Stimulated activated CD4-positive, alpha-beta T cell treated with anti-CD3 and anti-CD28 coated beads, Interleukin-4, amount 100 ng/mL, for 4 hours (primary cell): ENCODE measurements around the gene ASB8.
A peak's percentile ranks its signal among the peaks of the same experiment; 100 is the strongest.
"Not testable (repeated sequence)": the region's sequence is repeated elsewhere in the genome, so short reads cannot be mapped to it uniquely, and the experiment has no call there.

ENCODE experiments used
- DNase-seq, 2 experiments: peaks; one replicate each; pipeline ENCODE4 v3.0.0-alpha.2; 2020

ASB8 gene

DNA sequence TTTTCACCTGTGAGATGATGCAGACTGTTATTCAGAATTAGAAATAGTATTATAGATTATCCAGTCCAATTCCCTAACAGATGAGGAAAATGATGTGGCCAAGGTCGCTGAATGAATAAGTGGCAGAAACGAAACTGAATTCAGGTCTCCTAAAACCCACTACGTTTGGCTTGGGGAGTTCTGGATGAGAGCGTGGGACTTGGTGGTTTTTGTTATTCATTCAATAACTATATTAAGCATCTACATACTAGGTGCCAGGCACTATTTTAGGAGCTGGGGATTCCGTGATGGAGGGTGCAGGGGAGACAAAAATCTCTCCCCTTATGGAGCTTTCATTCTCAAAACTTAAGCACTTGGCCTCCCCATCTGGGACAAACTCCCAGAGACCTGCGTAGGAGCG, 25.3 kb upstream of the ASB8 start:
- no peak for DNase-seq

DNA sequence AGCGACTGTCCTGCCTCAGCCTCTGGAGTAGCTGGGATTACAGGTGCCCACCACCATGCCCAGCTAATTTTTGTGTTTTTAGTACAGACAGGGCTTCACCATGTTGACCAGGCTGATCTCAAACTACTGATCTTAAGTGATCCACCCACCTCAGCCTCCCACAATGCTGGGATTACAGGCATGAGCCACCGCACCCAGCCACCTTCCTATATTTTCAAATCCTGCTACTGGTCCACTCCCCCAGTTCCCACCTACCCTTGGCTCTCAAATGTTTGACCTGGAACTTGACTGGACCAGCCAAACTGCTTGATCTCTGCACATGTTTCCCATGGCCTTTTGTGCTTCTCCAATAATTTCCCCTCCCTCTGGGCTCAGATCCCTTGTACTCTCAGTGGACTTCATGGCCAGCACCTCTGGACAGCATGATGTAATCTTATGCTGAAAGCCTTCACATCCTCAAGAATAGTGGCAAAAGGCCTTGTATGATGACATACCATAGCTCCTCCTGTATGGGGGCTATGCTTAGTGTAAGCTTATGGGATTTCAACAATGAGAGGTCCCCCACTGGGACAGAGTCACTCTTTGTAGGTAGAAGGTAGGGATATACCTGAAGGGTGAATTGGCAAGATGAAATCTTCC, 23.7 kb upstream of the ASB8 start:
- no peak for DNase-seq

DNA sequence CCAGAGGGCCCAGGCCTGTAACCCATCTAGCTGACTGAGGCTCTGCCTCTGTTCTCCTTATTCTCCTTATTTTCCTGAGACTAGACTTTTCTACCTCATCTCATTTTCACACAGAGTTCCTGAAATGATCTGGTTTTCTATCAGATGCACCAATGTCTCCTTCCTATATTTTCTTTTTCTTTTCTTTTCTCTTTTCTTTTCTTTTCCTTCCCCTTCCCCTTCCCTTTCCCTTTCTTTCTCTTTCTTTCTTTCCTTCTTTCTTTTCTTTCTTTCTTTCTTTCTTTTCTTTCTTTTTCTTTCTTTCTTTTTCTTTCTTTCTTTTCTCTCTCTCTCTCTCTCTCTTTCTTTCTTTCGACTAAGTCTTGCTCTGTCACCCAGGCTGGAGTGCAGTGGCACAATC, 23.1 kb upstream of the ASB8 start:
- DNase-seq = no peak

DNA sequence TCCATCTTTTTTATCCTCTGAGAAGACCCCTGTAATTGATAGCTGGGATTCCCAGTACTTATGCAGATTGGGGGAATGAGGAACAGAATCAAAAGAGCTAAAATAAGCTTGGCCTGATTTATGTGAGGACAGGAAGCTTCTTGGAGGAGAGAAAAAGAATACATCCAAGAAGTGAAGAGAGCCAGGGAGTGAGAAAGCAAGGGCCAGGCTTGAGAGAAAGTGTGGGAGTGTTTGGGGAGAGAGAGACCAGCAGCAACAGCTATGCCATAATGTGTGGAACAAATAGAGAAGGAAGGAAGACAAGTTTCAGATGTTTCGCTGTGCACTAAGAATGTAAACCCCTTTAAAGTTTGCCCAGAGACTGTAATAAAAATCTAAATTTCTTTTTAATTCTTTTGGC, 22.2 kb upstream of the ASB8 start:
- DNase-seq = no peak

DNA sequence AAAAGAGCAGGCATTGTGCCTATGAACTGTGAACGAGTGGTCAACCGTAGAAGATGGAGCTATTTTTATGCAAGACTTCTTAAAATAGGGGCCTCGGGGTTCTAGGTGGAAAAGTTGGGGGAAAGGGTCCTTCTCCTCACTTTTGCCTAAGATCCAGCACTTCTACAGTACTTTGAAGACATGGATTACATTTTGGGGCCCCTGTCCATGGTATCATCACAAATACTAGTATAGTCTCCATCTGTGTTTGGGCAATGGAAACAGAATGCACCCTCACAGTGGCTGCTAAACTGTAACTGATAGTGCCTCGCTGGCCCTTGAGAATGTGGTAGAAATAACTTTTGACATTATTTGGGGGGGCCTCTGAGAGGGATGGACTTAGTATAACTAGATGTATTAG, 20.7 kb upstream of the ASB8 start:
- no peak for DNase-seq

GRCh38 chr12:48176417-48176751, 19.1 kb upstream of the ASB8 start:
- no peak for DNase-seq

- DNase-seq = no peak
Measured at GRCh38 chr12:48175613-48176416, 18.5 kb upstream of the ASB8 start.

GRCh38 chr12:48169011-48169410, 11.7 kb upstream of the ASB8 start:
- no peak for DNase-seq

DNA sequence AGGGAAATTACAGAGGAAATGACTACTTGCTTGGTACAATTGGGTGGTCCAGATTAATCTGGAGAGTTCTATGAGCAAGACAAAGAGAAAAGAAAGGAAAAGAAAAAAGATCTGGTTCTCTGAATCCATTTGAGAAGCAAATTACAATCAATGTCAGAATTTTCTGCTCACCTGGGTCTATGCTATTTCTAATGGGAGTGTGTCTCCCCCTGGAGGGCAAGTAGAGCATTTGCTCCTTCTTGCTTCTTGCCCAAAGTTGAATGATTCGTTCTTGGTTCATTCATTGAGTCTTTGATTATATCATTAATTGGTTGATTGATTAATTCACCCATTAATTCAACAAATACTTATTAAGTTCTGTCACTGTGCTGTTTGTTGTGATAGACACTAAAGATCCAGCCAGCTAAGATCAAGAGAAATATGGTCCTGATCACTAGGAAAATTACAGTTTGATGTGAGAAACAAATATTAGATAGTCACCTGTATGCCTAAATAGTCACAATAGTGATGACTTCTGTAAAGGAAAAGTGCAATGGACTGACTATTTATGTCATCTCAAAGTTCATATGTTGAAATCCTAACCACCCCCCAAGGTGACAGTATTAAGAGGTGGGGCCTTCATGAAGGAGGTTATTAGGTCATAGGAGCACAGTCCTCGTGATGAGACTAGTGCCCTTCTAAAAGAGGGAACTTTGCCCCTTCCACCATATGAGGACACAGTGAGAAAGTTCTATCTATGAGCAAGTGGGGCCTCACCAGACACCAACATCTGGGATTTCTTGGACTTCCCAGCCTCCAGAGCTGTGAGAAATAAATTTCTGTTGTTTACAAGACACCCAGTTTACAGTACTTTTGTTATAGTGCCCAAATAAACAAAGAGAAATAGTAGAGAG, 8.0 kb upstream of the ASB8 start:
- DNase-seq = peak in 1 of 2 experiments; percentile 26

DNA sequence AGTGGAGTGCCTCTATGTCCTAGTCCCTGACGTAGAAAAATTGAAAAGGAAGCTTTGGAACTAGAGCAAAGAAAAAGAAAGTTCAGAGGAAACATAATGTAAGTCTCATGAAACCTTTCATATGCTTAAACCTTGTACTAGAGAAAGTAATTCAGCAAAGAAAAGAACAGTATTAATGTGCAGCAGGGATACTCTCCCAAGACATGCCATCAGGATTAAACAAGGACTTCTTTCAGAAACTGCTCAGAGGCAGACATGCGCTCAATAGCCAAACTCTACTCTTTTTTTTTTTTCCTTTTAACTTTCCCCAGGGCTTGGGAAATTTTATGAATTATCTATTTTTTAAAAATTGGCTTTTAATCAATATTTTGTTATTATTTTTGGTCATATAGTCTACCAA, 7.1 kb upstream of the ASB8 start:
- no peak for DNase-seq

DNA sequence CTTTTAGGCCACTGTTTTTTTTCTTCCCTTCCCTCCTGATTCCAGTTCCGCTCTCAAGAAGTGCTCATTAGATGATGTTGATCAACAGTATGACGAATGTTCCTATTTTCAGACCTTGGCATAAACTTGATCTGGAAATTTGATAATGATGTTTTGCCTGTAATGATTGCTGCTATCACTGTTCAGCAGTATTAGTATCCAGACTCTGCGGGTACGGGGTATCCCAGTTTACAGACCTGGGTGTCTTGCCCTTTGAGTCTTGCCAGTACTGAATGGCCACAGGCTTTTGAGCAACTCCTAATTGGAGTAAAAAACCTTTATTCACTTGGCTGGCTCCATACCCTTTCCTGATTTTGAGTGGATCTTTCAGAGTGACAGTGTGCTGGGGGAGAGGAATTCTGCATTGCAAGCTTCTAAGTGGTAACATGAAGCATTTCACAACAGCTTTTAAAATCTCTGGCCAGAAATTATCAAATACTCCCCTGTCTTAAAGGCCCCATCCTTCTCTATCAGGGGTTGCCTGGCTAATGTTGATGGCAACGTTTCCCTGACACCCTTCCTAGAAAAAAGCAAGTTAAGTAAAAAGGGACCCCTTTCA, 5.9 kb upstream of the ASB8 start:
- no peak for DNase-seq

DNA sequence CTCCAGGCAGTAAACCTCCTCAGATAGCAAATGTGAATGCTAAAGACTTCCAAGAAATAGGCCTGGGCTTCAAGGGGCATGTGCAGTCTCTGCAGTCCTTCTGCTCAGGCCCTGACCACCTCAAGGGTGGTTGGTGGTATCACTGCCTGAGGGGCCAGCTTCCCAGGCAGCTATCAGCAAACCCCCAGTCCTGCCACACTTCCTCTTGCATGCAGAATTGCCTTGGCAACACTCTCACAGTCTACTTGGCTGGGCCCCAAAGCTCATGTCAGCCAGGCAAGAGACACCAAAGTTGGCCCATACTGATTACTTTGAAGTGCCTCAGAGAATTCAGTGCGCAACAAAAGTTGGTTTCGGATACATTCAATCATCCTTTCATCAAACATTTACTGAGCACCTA, 3.5 kb upstream of the ASB8 start:
- DNase-seq = no peak

DNA sequence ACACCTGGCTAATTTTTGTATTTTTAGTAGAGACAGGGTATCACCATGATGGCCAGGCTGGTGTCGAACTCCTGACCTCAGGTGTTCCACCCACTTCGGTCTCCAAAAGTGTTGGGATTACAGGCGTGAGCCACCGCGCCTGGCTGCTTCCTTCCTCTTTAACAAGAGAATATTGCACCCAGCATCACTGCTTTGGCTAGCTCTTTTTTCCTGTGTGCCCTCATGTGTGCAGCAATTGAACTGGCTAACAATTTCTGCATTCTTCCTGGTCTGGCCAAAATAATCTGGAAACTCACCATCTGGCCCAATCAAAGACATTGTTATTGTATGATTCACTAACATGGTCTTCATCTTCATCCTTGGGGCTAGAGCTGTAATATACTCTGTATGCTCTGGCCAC, 2.7 kb upstream of the ASB8 start:
- DNase-seq = no peak

- DNase-seq = no peak
Measured at GRCh38 chr12:48157889-48158370, 615 bp upstream of the ASB8 start.

DNA sequence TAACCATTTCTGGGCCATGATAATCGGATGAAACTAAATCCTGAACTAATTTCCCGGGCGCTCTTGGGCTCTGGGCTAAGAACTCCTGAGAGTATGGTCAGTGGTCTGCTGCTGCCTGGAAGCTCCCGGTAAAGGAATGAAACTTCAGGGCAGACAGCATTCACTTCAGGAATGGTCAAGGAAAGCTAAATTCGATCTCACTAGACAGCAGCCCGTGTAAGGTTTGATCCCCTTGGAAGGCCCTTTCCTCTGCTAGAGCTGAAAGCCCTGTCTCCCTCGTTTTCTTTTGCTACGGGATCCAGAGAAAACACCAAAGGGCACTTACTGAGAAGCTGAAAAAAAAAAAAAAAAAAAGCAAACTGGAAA, 680 bp downstream of the ASB8 start:
- no peak for DNase-seq

DNA sequence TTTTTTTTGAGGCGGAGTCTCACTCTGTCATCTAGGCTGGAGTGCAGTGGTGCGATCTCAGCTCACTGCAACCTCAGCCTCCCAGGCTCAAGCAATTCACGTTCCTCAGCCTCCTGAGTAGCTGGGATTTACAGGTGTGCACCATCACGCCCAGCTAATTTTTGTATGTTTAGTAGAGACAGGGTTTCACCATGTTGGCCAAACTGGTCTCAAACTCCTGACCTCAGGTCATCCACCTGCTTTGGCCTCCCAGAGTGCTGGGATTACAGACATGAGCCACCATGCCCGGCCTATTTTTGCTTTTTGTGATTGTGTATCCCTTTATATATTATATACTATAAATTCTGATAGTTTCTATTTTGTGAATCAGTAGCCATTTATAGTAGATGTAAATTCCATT, 1.5 kb downstream of the ASB8 start:
- DNase-seq = not testable (repeated sequence)

DNA sequence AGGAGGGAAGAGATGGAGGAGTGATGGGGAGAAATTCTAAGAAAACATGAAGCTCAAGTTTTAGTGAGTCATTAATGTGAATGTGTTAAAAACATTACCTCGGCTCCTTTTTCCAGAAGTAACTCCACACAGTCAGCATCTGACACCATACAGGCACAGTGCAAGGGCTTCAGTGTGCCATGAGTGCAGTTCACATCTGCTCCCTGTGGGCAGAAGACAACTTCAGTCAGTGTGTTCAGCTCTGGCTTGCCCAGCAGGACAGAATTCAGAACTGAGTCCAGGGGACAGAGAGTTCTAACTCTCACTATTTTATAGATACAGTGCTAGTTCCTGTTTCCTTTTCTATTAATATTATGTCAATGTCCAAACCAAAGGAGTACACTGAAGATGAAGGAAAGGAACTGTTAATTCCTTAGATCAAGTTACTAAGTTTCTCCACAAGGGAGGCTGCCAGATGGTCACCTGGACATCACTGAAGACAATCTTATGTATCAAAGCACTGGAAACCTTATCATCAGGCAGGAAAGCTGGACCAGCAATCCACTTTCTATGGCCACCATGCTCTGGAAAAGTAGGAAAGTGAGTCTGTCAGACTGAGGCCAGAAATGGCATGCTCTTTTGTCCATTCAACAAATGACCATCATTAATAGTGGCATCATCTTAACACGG, 6.1 kb downstream of the ASB8 start:
- DNase-seq = no peak

GRCh38 chr12:48145981-48146380, 11.3 kb downstream of the ASB8 start:
- no peak for DNase-seq

DNA sequence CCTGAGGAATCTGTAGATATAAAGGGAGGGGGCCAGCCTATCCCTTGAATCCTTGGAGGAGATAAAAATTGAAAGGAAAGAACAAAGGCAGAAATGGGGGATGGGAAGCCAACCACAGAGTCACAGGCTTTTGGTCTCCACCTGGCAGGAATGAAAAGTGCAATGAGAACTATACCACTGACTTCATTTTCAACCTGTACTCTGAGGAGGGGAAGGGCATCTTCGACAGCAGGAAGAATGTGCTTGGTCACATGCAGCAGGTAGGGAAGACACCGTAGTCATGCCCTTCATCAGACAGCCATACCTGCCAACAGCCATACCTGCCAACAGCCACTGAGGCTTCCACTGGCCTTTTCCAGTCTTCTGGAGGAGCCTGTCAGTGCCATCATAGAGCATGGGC, 13.4 kb downstream of the ASB8 start:
- no peak for DNase-seq

DNA sequence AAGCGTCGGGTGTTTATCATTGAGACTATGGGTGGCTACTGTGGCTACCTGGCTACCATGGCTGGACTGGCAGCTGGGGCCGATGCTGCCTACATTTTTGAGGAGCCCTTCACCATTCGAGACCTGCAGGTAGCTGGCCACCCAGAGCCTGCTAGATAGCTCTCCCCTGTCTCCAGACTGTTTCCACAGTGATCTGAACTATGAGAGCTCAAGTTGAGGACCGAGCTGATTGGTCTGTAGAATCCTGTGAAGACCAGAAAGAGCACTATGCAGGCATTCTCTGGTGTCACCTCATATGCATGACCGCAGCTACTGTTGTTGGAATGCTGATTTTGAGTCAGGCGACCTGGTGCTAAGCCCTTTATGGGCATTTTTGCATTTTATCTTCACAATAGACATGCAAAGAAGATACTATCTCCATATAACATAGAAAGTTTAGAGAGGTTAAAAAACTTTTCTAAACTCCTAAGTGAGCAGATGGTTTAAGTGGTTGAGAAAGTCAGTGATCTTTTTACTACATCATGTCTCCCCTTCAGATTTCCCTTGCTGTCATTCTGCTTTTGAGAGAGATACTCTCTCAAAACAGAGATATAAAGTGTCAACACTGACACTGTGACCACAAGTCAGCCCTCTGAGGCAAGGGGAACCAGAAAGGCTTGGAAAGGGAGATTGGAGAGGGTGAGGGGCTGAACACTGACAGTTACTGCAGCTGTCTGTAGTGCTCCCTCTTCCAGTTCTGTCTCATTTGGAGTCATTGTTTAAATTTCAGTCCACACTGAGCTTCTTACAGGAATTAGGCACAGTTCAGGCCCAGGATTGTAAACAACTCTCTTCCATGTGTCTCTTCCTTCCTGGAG, 14.3 kb downstream of the ASB8 start:
- no peak for DNase-seq

DNA sequence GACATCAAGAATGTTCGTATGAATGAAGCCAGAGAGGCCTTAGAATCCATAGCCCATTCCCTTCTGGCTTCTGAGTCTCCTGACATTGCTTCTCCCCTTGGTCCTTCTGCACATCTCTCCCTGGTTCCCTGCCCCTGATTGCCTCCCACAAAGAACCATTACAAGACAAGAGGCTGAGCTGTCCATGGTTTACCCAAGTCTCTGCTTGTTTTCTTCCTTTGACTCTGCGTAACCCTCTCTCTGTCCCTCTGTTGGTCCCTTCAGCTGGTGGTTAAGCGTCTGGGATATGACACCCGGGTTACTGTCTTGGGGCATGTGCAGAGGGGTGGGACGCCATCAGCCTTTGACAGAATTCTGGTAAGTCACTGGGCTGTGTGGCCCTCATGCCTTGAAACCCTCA, 22.3 kb downstream of the ASB8 start:
- no peak for DNase-seq

DNA sequence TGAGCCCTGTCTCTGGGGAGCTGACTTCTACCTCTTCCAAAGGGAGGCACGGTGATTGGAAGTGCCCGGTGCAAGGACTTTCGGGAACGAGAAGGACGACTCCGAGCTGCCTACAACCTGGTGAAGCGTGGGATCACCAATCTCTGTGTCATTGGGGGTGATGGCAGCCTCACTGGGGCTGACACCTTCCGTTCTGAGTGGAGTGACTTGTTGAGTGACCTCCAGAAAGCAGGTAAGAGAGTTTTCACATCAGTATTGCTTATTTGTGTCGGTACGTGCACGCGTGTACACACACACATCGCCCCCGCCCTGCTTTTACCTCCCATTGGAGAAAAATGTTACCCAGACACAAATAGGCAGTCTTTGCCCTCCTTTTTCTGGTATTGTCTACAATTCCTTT, 24.5 kb downstream of the ASB8 start:
- no peak for DNase-seq
